HG03342 (cell line): ENCODE data around the gene AGPAT4.

Experiments
- ATAC-seq: cut with Tn5 transposase; IDR thresholded peaks from one replicate; pipeline ENCODE4 v1.9.1; 2021; ENCODE audit warnings: mild to moderate bottlenecking, moderate library complexity; ENCODE audit not compliant: unreplicated experiment

The AGPAT4 gene

DNA sequence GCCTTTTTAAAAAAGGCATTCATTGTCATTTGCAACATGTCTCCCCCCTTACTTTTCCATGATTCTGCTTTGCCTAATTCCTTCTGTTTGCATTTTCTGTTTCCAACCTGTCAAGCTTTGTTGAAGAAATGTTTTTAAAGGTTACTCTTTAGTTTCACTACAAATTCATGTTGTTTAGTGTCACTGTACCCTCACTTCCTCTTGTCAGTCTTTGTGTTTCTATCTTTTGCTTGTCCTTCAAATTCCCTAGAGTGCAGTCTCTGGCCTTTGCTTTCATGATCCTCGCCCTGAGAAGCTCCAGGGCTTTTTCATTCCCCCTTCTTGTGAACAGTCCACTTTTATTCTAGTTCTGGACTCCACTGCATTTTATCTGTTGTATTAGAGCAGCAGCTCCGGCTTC, 191.6 kb downstream of the AGPAT4 start:
- no peak for ATAC-seq

DNA sequence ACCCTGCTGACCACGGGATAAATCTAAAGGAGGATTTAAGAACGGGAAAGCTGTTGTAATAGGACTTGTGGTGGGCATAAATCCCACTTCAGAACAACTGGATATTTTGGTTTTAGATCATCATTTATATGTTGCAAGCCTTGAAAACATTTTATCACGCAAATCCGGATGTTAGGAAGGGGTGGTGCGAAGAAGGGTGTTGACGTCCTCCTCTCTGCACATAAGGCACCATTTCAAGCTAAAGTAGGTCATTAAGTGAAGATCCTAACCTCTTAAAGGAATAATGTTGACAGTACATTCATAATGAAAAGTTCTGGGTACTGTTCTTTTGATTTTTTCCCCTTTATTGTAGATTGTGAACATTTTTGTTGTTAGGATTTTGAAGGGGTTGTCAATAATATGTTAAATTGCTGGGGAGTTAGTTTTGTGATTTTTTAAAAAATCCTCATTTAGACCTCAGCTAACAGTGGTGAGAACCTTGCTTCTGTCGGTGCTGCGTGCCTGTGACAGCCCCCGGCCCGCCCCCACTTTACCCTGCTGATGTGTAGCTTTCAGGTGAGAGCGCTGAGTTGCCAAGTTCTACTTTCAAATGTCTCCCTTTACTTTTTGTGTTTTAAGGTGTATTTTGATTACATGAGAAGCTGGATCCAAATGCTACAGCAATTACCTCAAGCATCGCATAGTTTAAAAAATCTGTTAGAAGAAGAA, 193.4 kb downstream of the AGPAT4 start:
- no peak for ATAC-seq
